Liver (tissue), 3 donors: ENCODE results near the gene PF4V1.

Experiments
- GABPA ChIP-seq, 2 donors: IDR thresholded peaks in 1 of 2; conservative IDR thresholded peaks in 1 of 2; 2 replicates each; pipeline ENCODE4 v1.6.1; 2016; ENCODE audit warnings: antibody characterized with exemption in 2 of 2, mild to moderate bottlenecking in 1 of 2, moderate library complexity in 1 of 2
- HNF4A ChIP-seq, 2 donors: conservative IDR thresholded peaks; 2 replicates each; pipeline ENCODE4 v1.6.1; 2016; ENCODE audit warnings: antibody characterized with exemption in 2 of 2, mild to moderate bottlenecking in 2 of 2
- JUND ChIP-seq, 2 donors: IDR thresholded peaks; 2 replicates each; pipeline ENCODE4 v1.6.1; 2016; ENCODE audit warnings: antibody characterized with exemption in 2 of 2
- RAD21 ChIP-seq, 2 donors: IDR thresholded peaks; 2 replicates each; pipeline ENCODE4 v1.6.1; 2016; ENCODE audit warnings: antibody characterized with exemption in 2 of 2, mild to moderate bottlenecking in 2 of 2
- REST ChIP-seq: IDR thresholded peaks from 2 replicates; pipeline ENCODE4 v1.6.1; 2016; ENCODE audit warnings: antibody characterized with exemption, mild to moderate bottlenecking
- RXRA ChIP-seq, 2 donors: IDR thresholded peaks; 2 replicates each; pipeline ENCODE4 v1.6.1; 2017 to 2018; ENCODE audit warnings: antibody characterized with exemption in 2 of 2, mild to moderate bottlenecking in 1 of 2
- TAF1 ChIP-seq: conservative IDR thresholded peaks from 2 replicates; pipeline ENCODE4 v1.6.1; 2016; ENCODE audit warnings: antibody characterized with exemption, mild to moderate bottlenecking
- TF ChIP-seq, protein P1 (sequence below): fragments of 150-350 bp; IDR thresholded peaks from 2 replicates; pipeline ENCODE4 v1.5.1; 2017; ENCODE audit warnings: improper control_type of control experiment, low read depth, low read length; ENCODE audit not compliant: missing input control
- TF ChIP-seq, protein P2 (sequence below): IDR thresholded peaks from 2 replicates; pipeline ENCODE4 v1.6.1; 2016; ENCODE audit warnings: antibody characterized with exemption
- TF ChIP-seq, protein P3 (sequence below): IDR thresholded peaks from 2 replicates; pipeline ENCODE4 v1.6.1; 2016; ENCODE audit warnings: antibody characterized with exemption
- donor health status: healthy.
- donor health status: healthy.

- TF ChIP-seq RAD21 (IDR thresholded peaks at IDR 0.05) = no peak
- no peak for TF ChIP-seq GABPA (IDR thresholded peaks at IDR 0.05 in 1 of 2, conservative IDR thresholded peaks at IDR 0.05 in 1 of 2)
- TF ChIP-seq RXRA (IDR thresholded peaks at IDR 0.05) = no peak
- TF ChIP-seq, protein P1, sequence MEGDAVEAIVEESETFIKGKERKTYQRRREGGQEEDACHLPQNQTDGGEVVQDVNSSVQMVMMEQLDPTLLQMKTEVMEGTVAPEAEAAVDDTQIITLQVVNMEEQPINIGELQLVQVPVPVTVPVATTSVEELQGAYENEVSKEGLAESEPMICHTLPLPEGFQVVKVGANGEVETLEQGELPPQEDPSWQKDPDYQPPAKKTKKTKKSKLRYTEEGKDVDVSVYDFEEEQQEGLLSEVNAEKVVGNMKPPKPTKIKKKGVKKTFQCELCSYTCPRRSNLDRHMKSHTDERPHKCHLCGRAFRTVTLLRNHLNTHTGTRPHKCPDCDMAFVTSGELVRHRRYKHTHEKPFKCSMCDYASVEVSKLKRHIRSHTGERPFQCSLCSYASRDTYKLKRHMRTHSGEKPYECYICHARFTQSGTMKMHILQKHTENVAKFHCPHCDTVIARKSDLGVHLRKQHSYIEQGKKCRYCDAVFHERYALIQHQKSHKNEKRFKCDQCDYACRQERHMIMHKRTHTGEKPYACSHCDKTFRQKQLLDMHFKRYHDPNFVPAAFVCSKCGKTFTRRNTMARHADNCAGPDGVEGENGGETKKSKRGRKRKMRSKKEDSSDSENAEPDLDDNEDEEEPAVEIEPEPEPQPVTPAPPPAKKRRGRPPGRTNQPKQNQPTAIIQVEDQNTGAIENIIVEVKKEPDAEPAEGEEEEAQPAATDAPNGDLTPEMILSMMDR = no peak
- TF ChIP-seq HNF4A (conservative IDR thresholded peaks at IDR 0.05) = no peak
- no peak for TF ChIP-seq REST
- TF ChIP-seq, protein P2, sequence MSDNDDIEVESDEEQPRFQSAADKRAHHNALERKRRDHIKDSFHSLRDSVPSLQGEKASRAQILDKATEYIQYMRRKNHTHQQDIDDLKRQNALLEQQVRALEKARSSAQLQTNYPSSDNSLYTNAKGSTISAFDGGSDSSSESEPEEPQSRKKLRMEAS = no peak
- no peak for TF ChIP-seq JUND (IDR thresholded peaks at IDR 0.05)
- no peak for TF ChIP-seq TAF1
- TF ChIP-seq, protein P3, sequence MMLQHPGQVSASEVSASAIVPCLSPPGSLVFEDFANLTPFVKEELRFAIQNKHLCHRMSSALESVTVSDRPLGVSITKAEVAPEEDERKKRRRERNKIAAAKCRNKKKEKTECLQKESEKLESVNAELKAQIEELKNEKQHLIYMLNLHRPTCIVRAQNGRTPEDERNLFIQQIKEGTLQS = no peak
These were observed 18.6 kb downstream of the PF4V1 start for GRCh38 chr4:73871511-73872310.
